ENCODE data around the gene TMEM255B. TPM values are rescaled to one million over a fixed set of nuclear protein-coding genes. Genes with fewer than 3 reads are reported as not detected.
"Not testable (repeated sequence)": the region's sequence is repeated elsewhere in the genome, so short reads cannot be mapped to it uniquely, and the experiment has no call there.

Gene TMEM255B
- total RNA-seq, 2 donors from 2014 or later = 0.86 to 1.4 TPM

DNA sequence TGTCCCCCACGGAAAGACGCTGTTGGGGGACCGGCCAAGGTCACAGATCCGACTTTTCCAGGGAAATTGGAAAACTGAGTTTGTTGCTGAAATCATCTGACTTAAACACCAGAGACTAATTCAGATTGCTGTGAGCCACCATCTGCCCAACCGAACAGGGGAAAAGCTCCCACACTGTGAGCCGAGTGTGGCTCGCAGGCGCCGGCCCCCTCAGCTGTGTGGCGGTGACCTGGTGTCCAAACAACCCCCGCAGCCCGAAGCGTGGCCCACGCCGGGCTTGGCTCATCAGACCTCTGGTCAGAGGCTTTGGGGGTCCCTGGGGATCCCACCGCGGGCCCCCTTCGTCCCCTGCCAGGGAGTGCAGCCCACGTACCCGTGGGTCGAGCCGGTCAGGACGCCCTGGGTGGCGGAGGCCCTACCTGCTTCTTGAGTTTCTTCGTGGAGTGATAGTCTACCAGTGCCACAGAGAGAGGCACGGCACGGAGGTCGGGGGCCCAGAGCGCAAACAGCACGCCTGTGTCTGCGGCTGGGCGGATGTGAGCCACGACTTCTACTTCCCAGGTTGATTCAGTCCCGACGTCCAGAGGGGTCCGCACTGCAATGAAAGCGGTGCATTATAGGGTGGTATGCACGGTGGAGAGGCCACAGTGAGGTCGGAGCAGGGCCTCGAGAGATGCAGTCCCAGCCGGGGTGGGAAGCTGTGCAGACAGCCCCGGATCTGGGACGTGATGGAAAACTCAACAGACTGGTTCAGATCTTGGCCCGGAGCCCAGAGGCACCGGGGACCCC, 64.1 kb downstream of the TMEM255B start:
- no peak overlapping the region for H3K4me3 Mint-ChIP-seq
- H3K9me3 ChIP-seq (ENCODE audit: control insufficient read depth, low read length, poor library complexity, severe bottlenecking) = no peaks in the 10 kb centered on the region
- no peak for DNase-seq
- ATAC-seq = no peak
- H3K36me3 Mint-ChIP-seq (ENCODE audit: low read depth) = peaks cover 3% of the 10 kb centered on the region
- H3K27me3 Mint-ChIP-seq = no peaks in the 10 kb centered on the region
- no peaks in the 10 kb centered on the region for H3K4me1 Mint-ChIP-seq
- H3K27ac Mint-ChIP-seq = no peak overlapping the region

DNA sequence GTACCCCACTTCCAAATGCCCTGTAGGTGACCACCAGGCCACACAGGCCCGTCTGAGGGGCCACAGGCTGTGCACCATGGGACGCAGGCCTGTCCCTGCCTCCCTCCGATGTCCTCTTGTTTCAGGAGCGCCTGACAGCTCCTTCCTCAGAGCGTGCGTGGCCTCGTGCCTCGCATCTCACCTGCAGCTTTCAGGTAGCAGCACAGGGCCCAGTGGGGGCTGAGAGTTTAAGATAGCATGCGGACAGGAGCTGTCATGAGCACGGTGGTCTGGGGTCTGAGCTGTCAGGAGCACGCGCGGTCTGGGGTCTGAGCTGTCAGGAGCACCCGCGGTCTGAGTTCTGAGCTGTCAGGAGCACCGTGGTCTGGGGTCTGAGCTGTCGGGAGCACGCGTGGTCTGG, 64.7 kb downstream of the TMEM255B start:
- ATAC-seq (no peak), DNase-seq (no peak)
- no peaks in the 10 kb centered on the region for H3K27me3 Mint-ChIP-seq
- H3K4me1 Mint-ChIP-seq = no peaks in the 10 kb centered on the region
- H3K4me3 Mint-ChIP-seq = no peak overlapping the region
- H3K27ac Mint-ChIP-seq = no peak overlapping the region
- no peaks in the 10 kb centered on the region for H3K9me3 ChIP-seq (ENCODE audit: control insufficient read depth, low read length, poor library complexity, severe bottlenecking)
- H3K36me3 Mint-ChIP-seq (ENCODE audit: low read depth) = peaks cover 3% of the 10 kb centered on the region

DNA sequence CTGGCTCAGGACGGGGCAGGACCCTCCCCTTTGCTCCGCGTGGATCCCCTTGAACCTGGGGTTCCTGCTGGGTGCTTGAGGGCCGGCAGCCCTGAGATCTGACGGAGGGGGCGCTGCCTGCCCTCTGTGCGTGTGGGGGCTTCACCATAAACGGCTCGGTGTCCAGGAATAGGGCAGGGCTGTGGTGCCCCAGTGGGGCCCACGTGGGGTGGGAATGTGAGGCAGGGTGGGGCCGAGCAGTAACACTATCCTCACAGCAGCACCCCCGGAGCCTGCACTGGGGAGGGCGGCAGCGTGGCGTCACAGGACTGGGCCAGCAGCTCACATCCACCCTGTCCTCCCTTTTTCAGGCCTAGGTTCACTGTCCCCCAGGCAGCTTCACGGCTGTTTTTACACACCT, 66.8 kb downstream of the TMEM255B start:
- H3K27ac Mint-ChIP-seq = no peak overlapping the region
- no peak overlapping the region for H3K4me3 Mint-ChIP-seq
- H3K4me1 Mint-ChIP-seq = no peaks in the 10 kb centered on the region
- H3K36me3 Mint-ChIP-seq (ENCODE audit: low read depth) = peaks cover 3% of the 10 kb centered on the region
- DNase-seq (no peak), ATAC-seq (no peak)
- H3K27me3 Mint-ChIP-seq = no peaks in the 10 kb centered on the region
- H3K9me3 ChIP-seq (ENCODE audit: control insufficient read depth, low read length, poor library complexity, severe bottlenecking) = no peaks in the 10 kb centered on the region

DNA sequence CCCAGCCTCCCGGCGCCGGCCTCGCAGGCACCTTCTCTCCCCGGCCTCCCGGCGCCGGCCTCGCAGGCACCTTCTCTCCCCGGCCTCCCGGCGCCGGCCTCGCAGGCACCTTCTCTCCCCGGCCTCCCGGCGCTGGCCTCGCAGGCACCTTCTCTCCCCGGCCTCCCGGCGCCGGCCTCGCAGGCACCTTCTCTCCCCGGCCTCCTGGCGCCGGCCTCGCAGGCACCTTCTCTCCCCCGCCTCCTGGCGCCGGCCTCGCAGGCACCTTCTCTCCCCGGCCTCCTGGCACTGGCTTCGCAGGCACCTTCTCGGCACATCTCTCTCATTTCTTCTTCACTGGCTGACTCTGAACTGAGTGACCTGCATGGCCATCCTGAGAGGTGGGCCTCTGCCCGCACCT, 67.4 kb downstream of the TMEM255B start:
- H3K36me3 Mint-ChIP-seq (ENCODE audit: low read depth); H3K4me3 Mint-ChIP-seq; DNase-seq; H3K4me1 Mint-ChIP-seq; H3K9me3 ChIP-seq (ENCODE audit: control insufficient read depth, low read length, poor library complexity, severe bottlenecking); H3K27ac Mint-ChIP-seq; H3K27me3 Mint-ChIP-seq; ATAC-seq: not testable (repeated sequence)

DNA sequence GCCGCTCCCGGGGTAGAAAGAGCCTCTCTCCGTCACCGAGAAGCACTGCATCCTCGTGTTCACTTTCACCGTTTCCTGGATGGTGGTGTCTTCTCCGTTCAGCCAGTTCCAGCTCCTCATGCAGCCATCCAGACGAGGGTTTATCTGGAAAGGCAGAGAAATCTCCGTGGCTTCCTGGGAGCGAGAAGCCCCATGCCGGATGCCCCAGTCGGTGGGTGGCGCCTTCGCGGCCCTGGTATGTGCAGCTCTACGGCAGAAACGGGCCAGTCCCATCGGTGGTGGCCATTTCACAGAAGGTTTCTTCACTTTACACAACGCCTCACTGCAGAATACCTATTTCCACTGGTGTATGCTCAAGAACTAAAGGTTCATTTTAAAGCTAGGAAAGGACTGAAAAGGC, 68.0 kb downstream of the TMEM255B start:
- H3K36me3 Mint-ChIP-seq (ENCODE audit: low read depth) = no peaks in the 10 kb centered on the region
- no peaks in the 10 kb centered on the region for H3K4me1 Mint-ChIP-seq
- no peaks in the 10 kb centered on the region for H3K27me3 Mint-ChIP-seq
- no peaks in the 10 kb centered on the region for H3K9me3 ChIP-seq (ENCODE audit: control insufficient read depth, low read length, poor library complexity, severe bottlenecking)
- H3K27ac Mint-ChIP-seq = no peak overlapping the region
- no peak for ATAC-seq
- no peak for DNase-seq
- no peak overlapping the region for H3K4me3 Mint-ChIP-seq

DNA sequence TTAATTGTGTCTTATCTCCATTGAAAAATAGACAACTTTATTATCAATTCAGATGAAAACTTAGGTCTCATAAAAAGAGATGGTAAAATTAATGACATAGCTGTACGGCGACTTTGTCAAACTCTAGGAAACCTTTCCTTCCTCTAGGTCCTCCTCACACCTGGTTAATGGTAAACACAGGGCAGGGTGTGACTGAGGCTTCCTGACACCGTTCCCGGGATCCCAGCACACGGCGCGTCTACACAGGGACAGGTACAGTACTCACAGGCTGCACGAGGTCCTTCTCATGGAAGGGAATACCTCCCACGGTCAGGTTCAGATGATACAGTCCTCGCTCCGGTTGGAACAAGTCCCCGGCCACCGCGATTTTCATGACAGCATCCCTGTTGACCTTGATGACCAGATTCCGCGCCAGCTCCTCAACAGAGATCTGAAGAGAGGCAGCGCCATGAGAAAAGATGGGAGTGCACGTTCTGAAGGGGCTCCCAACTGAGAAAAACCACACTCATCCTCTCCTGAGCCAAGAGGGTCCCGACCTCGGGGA, 69.3 kb downstream of the TMEM255B start:
- no peak for ATAC-seq
- H3K27me3 Mint-ChIP-seq = no peaks in the 10 kb centered on the region
- H3K36me3 Mint-ChIP-seq (ENCODE audit: low read depth) = no peaks in the 10 kb centered on the region
- H3K4me1 Mint-ChIP-seq = no peaks in the 10 kb centered on the region
- no peak for DNase-seq
- no peak overlapping the region for H3K27ac Mint-ChIP-seq
- no peak overlapping the region for H3K4me3 Mint-ChIP-seq
- no peaks in the 10 kb centered on the region for H3K9me3 ChIP-seq (ENCODE audit: control insufficient read depth, low read length, poor library complexity, severe bottlenecking)

DNA sequence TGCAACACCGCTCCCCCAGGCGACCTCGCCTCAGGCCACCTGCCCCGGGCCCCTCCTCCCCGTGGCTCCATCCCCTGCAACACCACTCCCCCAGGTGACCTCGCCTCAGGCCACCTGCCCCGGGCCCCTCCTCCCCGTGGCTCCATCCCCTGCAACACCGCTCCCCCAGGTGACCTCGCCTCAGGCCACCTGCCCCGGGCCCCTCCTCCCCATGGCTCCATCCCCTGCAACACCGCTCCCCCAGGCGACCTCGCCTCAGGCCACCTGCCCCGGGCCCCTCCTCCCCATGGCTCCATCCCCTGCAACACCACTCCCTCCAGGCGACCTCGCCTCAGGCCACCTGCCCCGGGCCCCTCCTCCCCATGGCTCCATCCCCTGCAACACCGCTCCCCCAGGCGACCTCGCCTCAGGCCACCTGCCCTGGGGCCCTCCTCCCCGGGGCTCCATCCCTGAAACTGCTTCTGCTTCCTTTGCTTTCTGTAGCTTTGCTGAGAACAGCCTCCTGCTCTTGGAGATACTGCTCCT, 71.5 kb downstream of the TMEM255B start:
- not testable (repeated sequence) for DNase-seq; H3K4me3 Mint-ChIP-seq; H3K9me3 ChIP-seq (ENCODE audit: control insufficient read depth, low read length, poor library complexity, severe bottlenecking); H3K4me1 Mint-ChIP-seq; H3K27ac Mint-ChIP-seq; H3K27me3 Mint-ChIP-seq; ATAC-seq; H3K36me3 Mint-ChIP-seq (ENCODE audit: low read depth)

DNA sequence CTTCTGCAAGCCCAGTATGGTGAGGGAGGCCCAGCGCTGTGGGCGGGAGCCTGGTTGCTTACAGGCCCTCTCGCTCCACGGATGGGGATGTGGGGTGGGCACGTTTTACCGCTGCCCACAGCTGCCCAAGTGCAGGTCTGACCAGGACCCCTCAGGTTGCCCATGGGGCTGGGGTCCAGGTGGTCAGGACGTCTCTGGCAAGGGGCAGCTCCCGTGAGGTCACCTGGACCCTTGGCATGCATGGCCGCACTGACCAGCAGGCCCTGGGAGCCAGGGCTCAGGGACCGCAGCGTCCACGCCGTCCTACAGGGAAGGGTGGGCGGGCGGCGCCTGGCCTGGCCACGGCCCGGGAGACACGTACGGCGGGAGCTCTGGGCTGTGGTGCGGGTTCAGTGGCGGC, 72.0 kb downstream of the TMEM255B start:
- Mint-ChIP-seq H3K4me1 (no peaks in the 10 kb centered on the region), H3K36me3 (ENCODE audit: low read depth) (no peaks in the 10 kb centered on the region), H3K27me3 (no peaks in the 10 kb centered on the region), H3K27ac (no peak overlapping the region), H3K4me3 (no peak overlapping the region)
- DNase-seq (no peak), ATAC-seq (no peak)
- H3K9me3 ChIP-seq (ENCODE audit: control insufficient read depth, low read length, poor library complexity, severe bottlenecking) = no peaks in the 10 kb centered on the region

DNA sequence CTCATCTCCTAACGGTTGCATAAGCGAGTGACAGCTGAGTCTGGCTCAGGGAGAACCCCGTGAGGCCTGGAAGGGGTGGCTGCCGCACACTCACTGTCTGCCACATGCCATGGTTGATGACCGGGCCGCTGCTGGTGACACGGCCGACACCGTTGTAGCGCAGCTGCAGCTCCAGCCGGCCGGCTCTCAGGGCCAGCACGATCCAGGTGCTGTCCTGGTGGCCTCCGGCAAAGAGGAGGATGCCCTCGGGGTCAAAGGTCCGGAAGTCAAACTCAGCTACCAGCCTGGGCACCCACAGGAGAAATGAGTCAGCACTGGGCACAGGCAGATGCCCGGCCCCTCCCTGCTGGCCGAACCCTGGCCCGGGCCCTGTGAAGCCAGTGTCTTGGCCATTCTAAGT, 73.2 kb downstream of the TMEM255B start:
- Mint-ChIP-seq H3K27ac (no peak overlapping the region), H3K27me3 (no peaks in the 10 kb centered on the region), H3K36me3 (ENCODE audit: low read depth) (no peaks in the 10 kb centered on the region), H3K4me3 (no peak overlapping the region), H3K4me1 (no peaks in the 10 kb centered on the region)
- no peak for DNase-seq
- no peaks in the 10 kb centered on the region for H3K9me3 ChIP-seq (ENCODE audit: control insufficient read depth, low read length, poor library complexity, severe bottlenecking)
- ATAC-seq = no peak

DNA sequence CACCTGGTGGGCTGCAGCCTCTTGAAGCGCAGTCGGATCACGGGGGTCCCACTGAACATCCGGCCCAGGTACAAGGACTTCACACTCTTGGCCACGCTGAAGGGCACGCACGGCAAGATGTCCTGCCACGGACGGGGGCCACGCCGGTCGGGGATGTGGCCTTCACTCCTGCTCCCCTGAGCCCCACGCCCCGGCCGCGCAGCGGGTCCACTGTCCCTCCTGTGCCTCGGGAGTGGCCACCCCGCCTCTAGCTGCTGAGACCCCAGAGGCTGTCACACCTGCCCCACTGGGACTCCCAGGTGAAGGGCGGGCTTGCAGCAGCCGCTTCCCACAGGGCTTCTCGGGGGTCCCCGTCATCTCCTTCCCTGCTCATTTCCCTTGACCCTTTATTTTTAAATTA, 73.6 kb downstream of the TMEM255B start:
- no peaks in the 10 kb centered on the region for H3K36me3 Mint-ChIP-seq (ENCODE audit: low read depth)
- ATAC-seq (no peak), DNase-seq (no peak)
- no peak overlapping the region for H3K27ac Mint-ChIP-seq
- H3K4me1 Mint-ChIP-seq = no peaks in the 10 kb centered on the region
- no peaks in the 10 kb centered on the region for H3K27me3 Mint-ChIP-seq
- no peak overlapping the region for H3K4me3 Mint-ChIP-seq
- H3K9me3 ChIP-seq (ENCODE audit: control insufficient read depth, low read length, poor library complexity, severe bottlenecking) = no peaks in the 10 kb centered on the region

DNA sequence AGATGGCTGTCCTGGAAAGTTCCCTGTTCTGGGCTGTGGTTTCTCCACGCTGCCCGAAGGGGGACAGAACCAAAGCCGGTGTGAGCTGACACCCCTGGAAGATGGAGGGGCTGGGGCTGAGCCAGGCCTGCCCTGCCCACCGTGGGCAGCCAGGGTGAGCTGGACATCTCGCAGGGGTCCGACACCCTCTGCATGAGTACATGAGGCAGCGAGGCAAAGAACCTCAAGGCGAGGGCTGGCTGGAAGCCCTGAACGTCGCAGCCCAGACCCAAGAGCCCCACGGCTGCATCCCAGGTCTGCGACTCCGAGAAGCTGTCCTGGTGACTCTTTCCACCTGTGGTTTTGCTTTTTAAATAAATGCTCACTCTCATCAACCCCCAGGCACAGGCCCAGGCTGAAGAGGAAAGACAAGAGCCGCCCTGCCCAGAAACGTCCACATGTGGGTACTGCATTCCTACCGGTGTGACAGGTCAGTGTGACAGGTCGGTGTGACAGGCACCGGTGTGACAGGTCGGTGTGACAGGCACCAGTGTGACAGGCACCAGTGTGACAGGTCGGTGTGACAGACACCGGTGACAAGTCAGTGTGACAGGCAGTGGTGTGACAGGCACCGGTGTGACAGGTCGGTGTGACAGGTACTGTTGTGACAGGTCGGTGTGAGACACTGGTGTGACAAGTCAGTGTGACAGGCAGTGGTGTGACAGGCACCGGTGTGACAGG, 74.2 kb downstream of the TMEM255B start:
- no peak for ATAC-seq
- no peak overlapping the region for H3K4me3 Mint-ChIP-seq
- H3K36me3 Mint-ChIP-seq (ENCODE audit: low read depth) = no peaks in the 10 kb centered on the region
- no peaks in the 10 kb centered on the region for H3K9me3 ChIP-seq (ENCODE audit: control insufficient read depth, low read length, poor library complexity, severe bottlenecking)
- H3K27me3 Mint-ChIP-seq = no peaks in the 10 kb centered on the region
- DNase-seq = no peak
- no peak overlapping the region for H3K27ac Mint-ChIP-seq
- no peaks in the 10 kb centered on the region for H3K4me1 Mint-ChIP-seq

DNA sequence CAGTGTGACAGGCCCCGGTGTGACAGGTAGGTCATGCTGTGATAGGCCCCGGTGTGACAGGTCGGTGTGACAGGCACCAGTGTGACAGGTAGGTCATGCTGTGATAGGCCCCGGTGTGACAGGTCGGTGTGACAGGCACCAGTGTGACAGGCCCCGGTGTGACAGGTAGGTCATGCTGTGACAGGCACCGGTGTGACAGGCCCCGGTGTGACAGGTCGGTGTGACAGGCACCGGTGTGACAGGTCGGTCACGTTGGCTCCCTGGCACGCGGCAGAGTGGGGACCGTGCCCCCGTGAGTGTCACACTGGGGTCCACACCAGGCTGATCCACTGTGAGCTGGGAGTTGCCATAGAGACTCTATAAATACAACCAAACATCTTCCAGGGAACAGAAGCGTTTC, 75.0 kb downstream of the TMEM255B start:
- not testable (repeated sequence) for DNase-seq; H3K9me3 ChIP-seq (ENCODE audit: control insufficient read depth, low read length, poor library complexity, severe bottlenecking); H3K36me3 Mint-ChIP-seq (ENCODE audit: low read depth); H3K4me3 Mint-ChIP-seq; H3K4me1 Mint-ChIP-seq; ATAC-seq; H3K27ac Mint-ChIP-seq; H3K27me3 Mint-ChIP-seq

DNA sequence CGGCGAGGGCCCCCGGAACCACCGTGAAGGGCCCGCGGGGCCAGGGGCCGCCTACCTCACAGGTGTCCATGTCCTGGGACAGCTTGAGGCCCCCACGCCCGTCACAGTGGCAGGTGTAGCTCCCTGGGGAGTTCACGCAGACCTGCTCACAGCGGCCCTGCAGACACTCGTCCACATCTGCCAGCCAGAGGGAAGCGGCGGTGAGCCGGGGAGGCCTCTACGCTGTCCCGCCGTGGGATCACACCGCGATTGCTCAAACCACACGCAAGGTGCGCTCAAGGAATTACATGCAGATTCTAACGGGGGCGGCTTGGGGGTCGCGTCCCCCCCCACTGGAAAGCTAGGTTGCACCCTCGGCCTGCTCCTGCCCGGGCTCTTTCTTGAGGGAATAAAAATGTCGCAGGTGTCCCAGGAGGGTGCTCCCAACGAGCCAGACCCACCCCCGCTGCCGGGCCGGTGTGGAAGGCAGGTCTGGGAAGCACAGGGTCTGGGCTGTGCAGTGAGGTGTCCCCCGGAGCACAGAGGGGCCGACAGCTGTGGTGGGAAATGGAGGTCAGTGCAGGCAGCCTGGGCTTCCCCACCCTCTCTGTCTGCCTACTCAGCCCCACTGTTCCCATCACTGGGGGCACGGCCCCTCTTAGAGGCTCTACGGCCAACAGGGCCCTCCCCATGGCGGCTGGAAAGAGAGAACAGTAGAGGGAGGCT, 75.6 kb downstream of the TMEM255B start:
- Mint-ChIP-seq H3K4me3 (no peak overlapping the region), H3K27ac (no peak overlapping the region), H3K36me3 (ENCODE audit: low read depth) (no peaks in the 10 kb centered on the region), H3K27me3 (no peaks in the 10 kb centered on the region), H3K4me1 (no peaks in the 10 kb centered on the region)
- DNase-seq (no peak), ATAC-seq (no peak)
- no peaks in the 10 kb centered on the region for H3K9me3 ChIP-seq (ENCODE audit: control insufficient read depth, low read length, poor library complexity, severe bottlenecking)
